SKM-1 treated with dmso at 0.1 percent for 144 hours (cell line): ENCODE results near the gene LYRM2.

ENCODE experiments used
- DNase-seq: peaks from one replicate; lab custom pipeline; 2025; ENCODE audit not compliant: unreplicated experiment; lab: John Stamatoyannopoulos, UW

The LYRM2 gene

DNA sequence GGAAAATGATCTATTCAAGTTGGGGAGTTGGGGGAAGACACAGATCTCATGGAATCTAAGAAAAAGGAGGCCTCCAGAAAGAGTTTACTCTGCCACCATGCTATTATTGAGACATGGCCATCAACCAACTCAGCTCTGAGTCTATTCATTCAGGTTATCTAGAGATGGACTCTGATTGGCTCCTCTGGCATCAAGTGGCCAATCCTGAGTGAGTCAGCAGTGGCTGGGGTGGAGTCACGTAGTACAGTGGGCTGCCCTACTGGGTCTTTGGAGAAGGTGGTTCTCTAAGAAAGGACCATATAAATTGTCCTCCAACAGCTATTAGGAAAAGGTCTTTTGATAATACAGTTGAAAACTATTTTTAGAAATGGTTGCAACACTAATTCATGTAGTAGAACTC lies 42.1 kb downstream of the LYRM2 start:
- no peak for DNase-seq

GRCh38 chr6:89596056-89596455 lies 42.5 kb downstream of the LYRM2 start:
- no peak for DNase-seq

DNA sequence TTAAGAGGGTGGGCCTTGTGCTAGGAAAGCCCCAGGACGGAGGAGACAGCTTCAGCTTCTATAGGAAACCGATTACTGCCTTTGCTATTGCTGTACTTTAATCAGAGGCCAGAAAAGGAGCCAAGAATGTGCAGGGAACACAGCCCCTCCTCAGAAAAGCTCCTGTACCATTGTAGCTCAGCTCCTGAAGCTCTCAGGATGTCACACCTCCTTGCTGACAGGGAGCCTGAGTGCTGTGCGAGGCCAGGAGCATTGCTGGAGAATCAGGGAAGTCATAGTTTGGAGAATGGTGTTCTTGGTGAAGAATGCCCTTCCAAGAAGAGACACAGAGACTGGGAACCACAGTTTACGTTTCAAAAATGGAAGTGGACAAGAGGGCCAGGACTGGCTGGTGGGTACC lies 46.8 kb downstream of the LYRM2 start:
- DNase-seq: no peak

GRCh38 chr6:89590133-89590532 lies 48.4 kb downstream of the LYRM2 start:
- DNase-seq: no peak

DNA sequence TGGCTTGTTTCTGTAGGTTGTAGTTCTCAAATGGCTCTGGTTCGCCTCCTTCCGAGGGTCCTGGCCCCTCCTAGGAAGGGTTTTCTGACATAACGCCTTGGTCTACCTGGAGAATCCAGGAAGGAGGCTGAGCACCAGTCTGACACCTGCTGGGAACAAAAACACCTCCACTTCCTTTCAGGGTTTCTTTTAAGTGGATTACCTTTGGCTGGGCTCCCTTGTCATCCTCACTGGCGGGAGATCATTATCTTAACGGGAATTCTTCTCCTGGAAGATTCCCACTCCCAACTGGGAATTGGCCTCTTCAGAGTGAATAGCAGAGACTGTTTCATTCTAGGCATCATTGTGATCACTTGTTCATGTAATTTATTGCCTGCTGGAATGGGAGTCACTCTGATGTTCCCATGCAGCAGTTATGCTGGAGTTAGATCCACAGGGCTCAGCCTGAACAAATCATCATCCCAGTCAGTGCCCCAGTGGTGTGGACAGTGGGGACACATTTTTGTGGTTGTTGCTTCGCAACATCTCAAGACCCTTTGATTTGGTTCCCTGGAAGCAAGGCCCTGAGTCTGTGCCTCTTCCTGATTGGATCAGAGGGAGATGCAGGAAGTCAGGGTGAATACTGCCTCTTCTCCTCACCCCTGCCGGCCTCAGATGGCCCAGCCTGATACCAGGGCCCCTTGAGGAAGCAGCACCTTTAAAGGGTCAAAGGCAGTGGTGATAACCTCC lies 49.1 kb downstream of the LYRM2 start:
- DNase-seq: no peak

DNA sequence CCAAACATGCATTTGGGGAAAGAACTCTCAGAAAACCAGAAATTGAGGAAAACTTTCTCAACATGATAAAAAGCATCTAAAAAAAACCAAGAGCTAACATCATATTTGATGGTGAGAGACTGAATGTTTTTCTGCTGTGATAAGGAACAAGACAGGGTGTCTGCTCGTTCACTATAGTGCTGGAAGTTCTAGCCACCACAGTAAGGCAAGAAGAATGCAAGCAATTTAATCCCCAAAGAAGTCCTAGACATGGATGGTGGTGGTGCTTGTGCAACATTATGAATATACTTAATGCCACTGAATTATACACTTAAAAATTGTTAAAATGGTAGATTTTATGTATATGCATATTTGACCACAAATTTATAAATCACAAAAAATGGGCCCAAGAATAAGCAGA lies 53.4 kb downstream of the LYRM2 start:
- DNase-seq: no peak

- no peak for DNase-seq
Measured at GRCh38 chr6:89584539-89584938, 54.0 kb downstream of the LYRM2 start.

DNA sequence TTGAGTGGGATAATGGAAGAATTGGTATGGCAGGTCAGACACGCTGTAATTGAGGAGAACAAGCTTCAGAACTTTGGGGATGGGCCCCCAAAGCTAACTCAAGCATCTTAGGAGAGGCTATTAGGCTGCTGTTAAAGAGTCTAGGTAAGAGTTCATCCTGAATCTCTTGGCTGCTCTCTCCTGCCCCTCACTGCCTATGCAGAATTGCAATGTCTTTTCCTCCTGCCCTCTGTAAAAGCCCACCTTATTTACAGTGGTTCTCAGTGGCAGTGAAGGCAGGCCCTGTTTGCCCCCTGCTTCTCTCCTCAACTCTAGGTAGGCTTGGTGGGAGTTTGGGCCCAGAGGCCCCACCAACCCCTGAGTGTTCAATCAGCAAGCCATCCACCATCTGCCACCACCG lies 55.0 kb downstream of the LYRM2 start:
- no peak for DNase-seq

GRCh38 chr6:89582669-89583325 lies 55.8 kb downstream of the LYRM2 start:
- DNase-seq: no peak

DNA sequence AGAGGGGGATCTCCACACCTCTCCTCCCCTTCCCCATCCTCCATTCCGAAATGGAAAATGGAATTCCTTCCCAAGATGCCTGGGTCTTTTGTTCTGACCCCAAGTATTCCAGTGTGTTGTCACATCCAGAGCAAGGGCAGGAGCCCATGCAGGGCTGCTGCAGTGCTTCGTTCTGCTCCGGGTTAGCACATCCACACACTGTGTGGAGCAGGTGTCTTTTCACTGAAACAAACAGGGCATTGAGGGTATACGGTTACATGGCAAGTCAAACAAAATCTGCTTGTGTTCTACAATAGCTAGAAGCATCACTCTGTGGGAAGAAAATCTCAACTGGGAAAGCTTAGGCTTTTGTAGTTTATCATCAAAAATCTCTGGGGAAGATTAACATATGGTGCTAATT lies 56.9 kb downstream of the LYRM2 start:
- DNase-seq: no peak

- no peak for DNase-seq
Measured at GRCh38 chr6:89580997-89581666, 57.4 kb downstream of the LYRM2 start.

- DNase-seq: no peak
Measured at GRCh38 chr6:89575562-89575960, 63.0 kb downstream of the LYRM2 start.

GRCh38 chr6:89574910-89575561 lies 63.5 kb downstream of the LYRM2 start:
- no peak for DNase-seq

GRCh38 chr6:89567630-89568390 lies 70.7 kb downstream of the LYRM2 start:
- DNase-seq: no peak

DNA sequence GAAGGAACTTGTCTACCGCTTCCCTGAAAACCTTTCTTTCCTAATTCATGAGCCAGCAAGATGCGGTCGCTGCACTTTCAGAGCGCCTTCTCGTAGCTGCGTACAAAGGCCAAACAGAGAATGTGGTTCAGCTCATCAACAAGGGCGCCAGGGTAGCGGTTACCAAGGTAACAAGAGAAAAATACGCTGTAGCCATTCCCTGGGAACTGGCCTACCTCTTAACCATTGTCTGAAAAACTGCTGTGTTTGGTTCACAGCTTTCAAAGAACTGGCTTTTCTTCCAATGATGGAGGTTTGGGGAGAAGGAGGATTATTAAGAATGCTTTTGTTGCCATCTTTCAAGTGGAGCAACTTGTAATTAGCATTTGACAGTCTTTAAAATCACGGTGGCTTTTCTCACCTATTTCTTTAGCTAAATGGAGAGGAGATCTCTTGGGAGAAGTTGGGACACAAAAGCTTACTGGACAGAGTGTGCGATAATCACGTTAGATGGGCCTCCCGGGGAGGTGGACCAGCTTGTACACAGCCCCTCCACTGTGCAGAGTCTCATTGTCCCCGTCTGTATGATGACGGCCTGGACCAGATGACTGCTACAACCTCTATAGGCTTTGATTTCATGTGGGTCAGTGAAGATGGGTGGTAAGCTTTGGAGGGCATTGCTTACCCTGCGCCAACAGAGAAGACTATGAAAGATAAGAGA lies 71.5 kb downstream of the LYRM2 start:
- no peak for DNase-seq

- no peak for DNase-seq
Measured at GRCh38 chr6:89566008-89566800, 72.3 kb downstream of the LYRM2 start.

- DNase-seq: no peak
Measured at GRCh38 chr6:89564752-89565427, 73.7 kb downstream of the LYRM2 start.

DNA sequence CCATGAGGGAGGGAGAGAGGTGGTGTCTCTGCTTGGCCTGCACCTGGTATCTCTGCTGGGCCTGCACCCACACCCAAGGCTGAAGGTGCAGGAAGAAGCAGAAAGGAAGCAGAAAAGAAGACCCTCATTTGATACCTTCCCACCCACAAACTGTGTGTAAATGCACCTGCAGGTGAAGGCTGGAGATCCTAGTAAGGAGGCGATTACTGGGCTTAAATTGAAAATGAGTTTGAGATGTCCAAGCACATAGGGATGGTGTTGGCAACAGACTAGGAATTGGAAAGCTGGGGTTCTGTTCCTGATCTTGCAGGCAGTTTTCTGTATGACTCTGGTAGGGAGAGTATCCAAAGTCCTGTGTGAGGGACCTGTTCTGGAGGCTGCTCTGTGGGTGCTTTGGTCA lies 74.7 kb downstream of the LYRM2 start:
- no peak for DNase-seq
